SJCRH30 (cell line): Measurements from ENCODE around the gene MOB3B. TPM values are rescaled to one million over a fixed set of nuclear protein-coding genes. Genes with fewer than 3 reads are reported as not detected.
A peak's percentile ranks its signal among the peaks of the same experiment; 100 is the strongest.

Experiments used
- DNase-seq, 2 experiments: peaks; one replicate each; pipeline ENCODE4 v3.0.0-alpha.2; 2015 to 2020
- H3K27ac ChIP-seq: fragments of 250-450 bp; sonication (Bioruptor Pico); 2 replicates; pipeline ENCODE4 v1.5.1; 2020; ENCODE audit warnings: mild to moderate bottlenecking, moderate library complexity
- H3K27me3 ChIP-seq: fragments of 250-450 bp; sonication (Bioruptor Pico); 2 replicates; pipeline ENCODE4 v1.5.1; 2020; ENCODE audit warnings: mild to moderate bottlenecking, moderate library complexity
- H3K36me3 ChIP-seq: fragments of 250-450 bp; sonication (Bioruptor Pico); 2 replicates; pipeline ENCODE4 v1.5.1; 2020; ENCODE audit warnings: mild to moderate bottlenecking, moderate library complexity
- H3K4me1 ChIP-seq: fragments of 250-450 bp; sonication (Bioruptor Pico); 2 replicates; pipeline ENCODE4 v1.5.1; 2020; ENCODE audit warnings: mild to moderate bottlenecking, moderate library complexity
- H3K4me3 ChIP-seq: fragments of 250-450 bp; sonication (Bioruptor Pico); 2 replicates; pipeline ENCODE4 v1.5.1; 2020; ENCODE audit warnings: mild to moderate bottlenecking, moderate library complexity
- H3K9me3 ChIP-seq: fragments of 250-450 bp; sonication (Bioruptor Pico); replicated peaks from 2 replicates; pipeline ENCODE4 v1.5.1; 2020; ENCODE audit warnings: mild to moderate bottlenecking, moderate library complexity
- total RNA-seq: library from RNA; depleted of rRNA; stranded (reverse); fragments of >200 nt; shearing (Covaris generic); gene quantifications from 2 replicates; pipeline ENCODE4 v1.2.3, GENCODE V29; 2014

Gene MOB3B
- total RNA-seq, 1 experiment from 2014 or later, result 0.34 TPM

GRCh38 chr9:27534131-27534530 lies 4.5 kb upstream of the MOB3B start:
- DNase-seq, result no peak
- H3K9me3 ChIP-seq, result no peaks in the 10 kb centered on the region
- H3K4me3 ChIP-seq, result no peak overlapping the region
- no peaks in the 10 kb centered on the region for H3K4me1 ChIP-seq
- H3K36me3 ChIP-seq, result no peaks in the 10 kb centered on the region
- no peaks in the 10 kb centered on the region for H3K27me3 ChIP-seq
- H3K27ac ChIP-seq, result no peak overlapping the region

GRCh38 chr9:27533311-27533710 lies 3.7 kb upstream of the MOB3B start:
- Histone ChIP-seq H3K36me3 (no peaks in the 10 kb centered on the region), H3K9me3 (no peaks in the 10 kb centered on the region), H3K4me3 (no peak overlapping the region), H3K27ac (no peak overlapping the region), H3K27me3 (no peaks in the 10 kb centered on the region), H3K4me1 (no peaks in the 10 kb centered on the region)
- no peak for DNase-seq

- DNase-seq, result no peak
- Histone ChIP-seq H3K27me3 (no peaks in the 10 kb centered on the region), H3K4me1 (no peaks in the 10 kb centered on the region), H3K4me3 (no peak overlapping the region), H3K27ac (no peak overlapping the region), H3K36me3 (no peaks in the 10 kb centered on the region), H3K9me3 (no peaks in the 10 kb centered on the region)
Observed at GRCh38 chr9:27532046-27532445, 2.4 kb upstream of the MOB3B start.

GRCh38 chr9:27530915-27531755 lies 1.5 kb upstream of the MOB3B start:
- H3K4me1 ChIP-seq, result no peaks in the 10 kb centered on the region
- no peak overlapping the region for H3K4me3 ChIP-seq
- no peaks in the 10 kb centered on the region for H3K36me3 ChIP-seq
- H3K9me3 ChIP-seq, result no peaks in the 10 kb centered on the region
- DNase-seq, result no peak
- no peak overlapping the region for H3K27ac ChIP-seq
- no peaks in the 10 kb centered on the region for H3K27me3 ChIP-seq

- Histone ChIP-seq H3K4me1 (no peaks in the 10 kb centered on the region), H3K27ac (no peak overlapping the region), H3K36me3 (no peaks in the 10 kb centered on the region), H3K4me3 (peak overlapping the region; percentile 56), H3K27me3 (no peaks in the 10 kb centered on the region), H3K9me3 (no peaks in the 10 kb centered on the region)
- DNase-seq, result peak in 1 of 2 experiments; percentile 13
Observed at GRCh38 chr9:27528886-27529315, 713 bp downstream of the MOB3B start.

- no peaks in the 10 kb centered on the region for H3K9me3 ChIP-seq
- H3K36me3 ChIP-seq, result no peaks in the 10 kb centered on the region
- peak in 1 of 2 experiments; percentile 10 for DNase-seq
- no peaks in the 10 kb centered on the region for H3K27me3 ChIP-seq
- H3K4me3 ChIP-seq, result peak overlapping the region; percentile 56
- H3K4me1 ChIP-seq, result no peaks in the 10 kb centered on the region
- no peak overlapping the region for H3K27ac ChIP-seq
Observed at GRCh38 chr9:27528076-27528885, 1.3 kb downstream of the MOB3B start.

GRCh38 chr9:27527702-27528075 lies 1.9 kb downstream of the MOB3B start:
- Histone ChIP-seq H3K27ac (no peak overlapping the region), H3K9me3 (no peaks in the 10 kb centered on the region), H3K27me3 (no peaks in the 10 kb centered on the region), H3K4me3 (no peak overlapping the region), H3K36me3 (no peaks in the 10 kb centered on the region), H3K4me1 (no peaks in the 10 kb centered on the region)
- no peak for DNase-seq

- no peaks in the 10 kb centered on the region for H3K36me3 ChIP-seq
- H3K4me3 ChIP-seq, result no peak within 1 kb of the TSS
- no peak within 1 kb of the TSS for H3K27ac ChIP-seq
- H3K4me1 ChIP-seq, result no peaks in the 10 kb centered on the region
- no peak for DNase-seq
- no peaks in the 10 kb centered on the region for H3K9me3 ChIP-seq
- no peaks in the 10 kb centered on the region for H3K27me3 ChIP-seq
Observed at GRCh38 chr9:27524236-27524635, 5.4 kb downstream of the MOB3B start, which contains the start of gene IFNK. IFNK (plus strand) TSS chr9:27524290; CDS start chr9:27524337, 47 bp downstream.

GRCh38 chr9:27523141-27523540 lies 6.5 kb downstream of the MOB3B start:
- no peak for DNase-seq
- no peaks in the 10 kb centered on the region for H3K36me3 ChIP-seq
- no peak overlapping the region for H3K4me3 ChIP-seq
- H3K27ac ChIP-seq, result no peak overlapping the region
- no peaks in the 10 kb centered on the region for H3K4me1 ChIP-seq
- H3K27me3 ChIP-seq, result no peaks in the 10 kb centered on the region
- H3K9me3 ChIP-seq, result no peaks in the 10 kb centered on the region

- Histone ChIP-seq H3K27me3 (no peaks in the 10 kb centered on the region), H3K27ac (no peak overlapping the region), H3K4me1 (no peaks in the 10 kb centered on the region), H3K4me3 (no peak overlapping the region), H3K36me3 (no peaks in the 10 kb centered on the region), H3K9me3 (no peaks in the 10 kb centered on the region)
- no peak for DNase-seq
Observed at GRCh38 chr9:27520986-27521385, 8.6 kb downstream of the MOB3B start.

GRCh38 chr9:27519466-27520465 lies 9.8 kb downstream of the MOB3B start:
- no peaks in the 10 kb centered on the region for H3K9me3 ChIP-seq
- no peak overlapping the region for H3K27ac ChIP-seq
- H3K27me3 ChIP-seq, result no peaks in the 10 kb centered on the region
- DNase-seq, result no peak
- no peaks in the 10 kb centered on the region for H3K36me3 ChIP-seq
- H3K4me3 ChIP-seq, result no peak overlapping the region
- H3K4me1 ChIP-seq, result no peaks in the 10 kb centered on the region

- no peak overlapping the region for H3K4me3 ChIP-seq
- H3K27me3 ChIP-seq, result no peaks in the 10 kb centered on the region
- H3K27ac ChIP-seq, result no peak overlapping the region
- no peaks in the 10 kb centered on the region for H3K4me1 ChIP-seq
- H3K36me3 ChIP-seq, result no peaks in the 10 kb centered on the region
- H3K9me3 ChIP-seq, result no peaks in the 10 kb centered on the region
- no peak for DNase-seq
Observed at GRCh38 chr9:27518809-27519208, 10.8 kb downstream of the MOB3B start.

- no peaks in the 10 kb centered on the region for H3K4me1 ChIP-seq
- no peaks in the 10 kb centered on the region for H3K9me3 ChIP-seq
- no peak overlapping the region for H3K27ac ChIP-seq
- H3K36me3 ChIP-seq, result no peaks in the 10 kb centered on the region
- DNase-seq, result no peak
- H3K4me3 ChIP-seq, result no peak overlapping the region
- no peaks in the 10 kb centered on the region for H3K27me3 ChIP-seq
Observed at GRCh38 chr9:27518006-27518405, 11.6 kb downstream of the MOB3B start.

GRCh38 chr9:27514551-27514950 lies 15.1 kb downstream of the MOB3B start:
- Histone ChIP-seq H3K9me3 (no peaks in the 10 kb centered on the region), H3K4me3 (no peak overlapping the region), H3K27ac (no peak overlapping the region), H3K27me3 (no peaks in the 10 kb centered on the region), H3K36me3 (no peaks in the 10 kb centered on the region), H3K4me1 (no peaks in the 10 kb centered on the region)
- no peak for DNase-seq
